D721Med (cell line): ENCODE measurements around the gene WTAP.
"Not testable (repeated sequence)": the region's sequence is repeated elsewhere in the genome, so short reads cannot be mapped to it uniquely, and the experiment has no call there.

Experiments used
- DNase-seq: peaks from one replicate; pipeline ENCODE4 v3.0.0; 2011; ENCODE audit warnings: low spot score; ENCODE audit not compliant: insufficient read length
- FAIRE-seq: peaks from 2 replicates; lab custom pipeline; 2011; peaks lifted over from hg19 to GRCh38; lab: Jason Lieb, UNC
- TF ChIP-seq, protein P1 (sequence below): IDR thresholded peaks from 2 replicates; pipeline ENCODE4 v1.5.1; 2012; ENCODE audit warnings: mild to moderate bottlenecking, control low read depth; ENCODE audit not compliant: insufficient read depth; ENCODE audit errors: missing control alignments

WTAP gene

GRCh38 chr6:159689001-159689400 lies 38.3 kb upstream of the WTAP start:
- TF ChIP-seq, protein P1, sequence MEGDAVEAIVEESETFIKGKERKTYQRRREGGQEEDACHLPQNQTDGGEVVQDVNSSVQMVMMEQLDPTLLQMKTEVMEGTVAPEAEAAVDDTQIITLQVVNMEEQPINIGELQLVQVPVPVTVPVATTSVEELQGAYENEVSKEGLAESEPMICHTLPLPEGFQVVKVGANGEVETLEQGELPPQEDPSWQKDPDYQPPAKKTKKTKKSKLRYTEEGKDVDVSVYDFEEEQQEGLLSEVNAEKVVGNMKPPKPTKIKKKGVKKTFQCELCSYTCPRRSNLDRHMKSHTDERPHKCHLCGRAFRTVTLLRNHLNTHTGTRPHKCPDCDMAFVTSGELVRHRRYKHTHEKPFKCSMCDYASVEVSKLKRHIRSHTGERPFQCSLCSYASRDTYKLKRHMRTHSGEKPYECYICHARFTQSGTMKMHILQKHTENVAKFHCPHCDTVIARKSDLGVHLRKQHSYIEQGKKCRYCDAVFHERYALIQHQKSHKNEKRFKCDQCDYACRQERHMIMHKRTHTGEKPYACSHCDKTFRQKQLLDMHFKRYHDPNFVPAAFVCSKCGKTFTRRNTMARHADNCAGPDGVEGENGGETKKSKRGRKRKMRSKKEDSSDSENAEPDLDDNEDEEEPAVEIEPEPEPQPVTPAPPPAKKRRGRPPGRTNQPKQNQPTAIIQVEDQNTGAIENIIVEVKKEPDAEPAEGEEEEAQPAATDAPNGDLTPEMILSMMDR: no peak
- DNase-seq (no peak), FAIRE-seq (no peak)

DNA sequence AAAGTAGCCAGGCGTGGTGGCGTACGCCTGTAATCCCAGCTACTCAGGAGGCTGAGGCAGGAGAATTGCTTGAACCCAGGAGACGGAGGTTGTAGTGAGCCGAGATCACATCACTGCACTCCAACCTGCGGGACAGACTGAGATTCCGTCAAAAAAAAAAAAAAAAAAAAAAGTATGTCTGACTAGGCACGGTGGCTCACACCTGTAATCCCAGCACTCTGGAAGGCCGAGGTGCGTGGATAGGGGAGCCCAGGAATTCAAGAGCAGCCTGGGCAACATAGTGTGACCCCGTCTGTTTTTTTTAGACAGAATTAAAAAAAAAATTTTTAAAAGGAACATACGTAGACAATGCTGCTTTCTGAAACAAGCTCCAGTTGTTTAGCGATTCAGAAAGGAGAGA lies 37.2 kb upstream of the WTAP start:
- FAIRE-seq: not testable (repeated sequence)

GRCh38 chr6:159691133-159691962 lies 36.0 kb upstream of the WTAP start:
- DNase-seq: no peak
- peak; percentile 53 for FAIRE-seq
- TF ChIP-seq, protein P1: peak; percentile 82

More for the DNA sequence above, 37.2 kb upstream of the WTAP start:
- DNase-seq: not testable (repeated sequence)

GRCh38 chr6:159691963-159692287 lies 35.4 kb upstream of the WTAP start:
- FAIRE-seq: no peak
- TF ChIP-seq, protein P1: no peak
- DNase-seq: no peak

GRCh38 chr6:159692303-159693127 lies 34.8 kb upstream of the WTAP start:
- DNase-seq (no peak), FAIRE-seq (no peak)
- TF ChIP-seq, protein P1: no peak

GRCh38 chr6:159693128-159693893 lies 34.0 kb upstream of the WTAP start, which contains the start of gene SOD2:
Gene SOD2 (minus strand): TSS chr6:159693241. CDS start chr6:159693167, 74 bp downstream.
- DNase-seq (peak; percentile 78), FAIRE-seq (no peak)
- TF ChIP-seq, protein P1: no peak
